HG03103 (cell line): ENCODE measurements around the gene TLCD3A.
"Not testable (repeated sequence)": the region's sequence is repeated elsewhere in the genome, so short reads cannot be mapped to it uniquely, and the experiment has no call there.

ENCODE experiments used
- ATAC-seq: cut with Tn5 transposase; IDR thresholded peaks from one replicate; pipeline ENCODE4 v1.9.1; 2021; ENCODE audit warnings: low read depth; ENCODE audit not compliant: unreplicated experiment

TLCD3A gene

GRCh38 chr17:784143-784542 is 51.7 kb downstream of the TLCD3A start:
- ATAC-seq = no peak

DNA sequence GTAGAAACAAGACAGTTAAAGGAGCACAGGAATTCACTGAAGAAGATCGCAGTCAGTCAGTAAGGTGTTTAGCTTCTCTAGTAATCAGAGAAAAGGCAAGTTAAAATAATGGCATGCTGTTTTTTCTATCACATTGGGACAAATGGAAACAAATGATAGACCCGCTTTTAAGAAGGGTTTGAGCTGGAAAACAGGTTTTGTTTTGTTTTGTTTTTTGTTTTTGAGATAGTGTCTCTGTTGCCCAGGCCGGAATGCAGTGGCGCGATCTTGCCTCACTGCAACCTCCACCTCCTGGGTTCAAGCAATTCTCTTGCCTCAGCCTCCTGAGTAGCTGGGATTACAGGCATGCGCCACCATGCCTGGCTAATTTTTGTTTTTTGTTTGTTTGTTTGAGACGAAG is 53.5 kb downstream of the TLCD3A start:
- not testable (repeated sequence) for ATAC-seq

GRCh38 chr17:787641-788221 is 55.3 kb downstream of the TLCD3A start:
- ATAC-seq = no peak

- no peak for ATAC-seq
These were observed 56.2 kb downstream of the TLCD3A start for GRCh38 chr17:788551-788950.

DNA sequence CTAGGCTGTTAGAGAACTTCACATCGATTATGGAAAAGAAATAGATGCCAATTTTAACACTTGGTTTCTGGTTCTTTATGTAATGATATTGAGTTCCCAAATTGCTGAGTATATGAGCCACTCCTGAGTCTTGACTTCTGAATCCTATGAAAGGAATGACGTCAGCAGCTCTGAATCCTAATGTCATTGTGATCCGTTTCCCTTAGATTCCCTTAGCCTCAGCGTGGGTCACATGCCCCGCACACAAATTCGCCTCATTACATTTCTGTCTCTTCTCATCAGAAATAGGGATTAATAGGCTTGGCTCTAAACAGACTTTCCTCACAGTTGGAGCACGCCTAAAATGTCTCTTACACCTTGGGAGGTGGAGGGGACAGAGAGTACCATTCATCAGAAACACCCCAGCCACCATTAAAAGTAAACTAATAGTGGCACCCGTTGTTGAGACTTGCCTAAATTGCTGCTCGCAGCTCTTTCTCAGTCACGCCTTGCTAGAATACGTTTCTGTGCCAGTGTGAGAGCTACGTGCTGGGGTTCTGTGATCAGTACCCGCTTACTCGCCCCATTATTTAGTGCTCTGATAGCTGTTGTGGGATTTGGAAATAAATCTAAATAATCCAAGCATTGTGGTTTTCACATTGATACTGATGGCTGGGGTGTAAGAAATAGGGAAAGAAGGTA is 56.9 kb downstream of the TLCD3A start:
- no peak for ATAC-seq

GRCh38 chr17:789931-790873 is 57.8 kb downstream of the TLCD3A start:
- not testable (repeated sequence) for ATAC-seq

- not testable (repeated sequence) for ATAC-seq
These were observed 58.5 kb downstream of the TLCD3A start for GRCh38 chr17:790874-791247.

DNA sequence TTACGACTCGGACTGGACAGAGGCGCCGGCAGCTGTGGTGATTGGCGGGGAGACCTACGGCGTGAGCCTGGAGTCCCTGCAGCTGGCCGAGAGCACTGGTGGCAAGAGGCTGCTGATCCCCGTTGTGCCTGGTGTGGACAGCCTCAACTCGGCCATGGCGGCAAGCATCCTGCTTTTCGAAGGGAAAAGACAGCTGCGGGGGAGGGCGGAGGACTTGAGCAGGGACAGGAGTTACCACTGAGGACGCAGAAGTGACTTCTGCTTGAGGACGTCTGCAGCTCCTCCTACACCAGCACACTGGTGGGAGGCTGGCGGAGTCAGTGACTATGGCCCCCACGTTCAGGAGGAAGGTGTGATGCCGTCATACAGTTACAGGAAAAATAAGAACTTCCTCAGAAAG is 59.4 kb downstream of the TLCD3A start:
- no peak for ATAC-seq

- no peak for ATAC-seq
These were observed 59.9 kb downstream of the TLCD3A start for GRCh38 chr17:792277-792676.
